HepG2 (cell line): ENCODE measurements around the gene ABCC3. TPM values are rescaled to one million over a fixed set of nuclear protein-coding genes. Genes with fewer than 3 reads are reported as not detected.

Source experiments
- EEA1 ChIP-seq: sonication (generic); formaldehyde crosslinking; IDR thresholded peaks from 2 replicates; pipeline ENCODE4 v1.5.1; 2020; ENCODE audit warnings: mild to moderate bottlenecking, missing genetic modification reagents, borderline replicate concordance
- FOXC1 ChIP-seq: sonication (generic); formaldehyde crosslinking; IDR thresholded peaks from 2 replicates; pipeline ENCODE4 v1.8.0; 2022; ENCODE audit warnings: mild to moderate bottlenecking, missing genetic modification reagents, borderline replicate concordance
- FOXP1 ChIP-seq, 2 experiments: fragments of 450-650 bp in 1 of 2; IDR thresholded peaks; 2 replicates each; pipeline ENCODE4 v1.6.1; 2017 to 2018; ENCODE audit warnings: antibody characterized with exemption in 1 of 2
- NCOA5 ChIP-seq: sonication (generic); formaldehyde crosslinking; IDR thresholded peaks from 2 replicates; pipeline ENCODE4 v1.4.0; 2020; ENCODE audit warnings: missing genetic modification reagents
- SYNCRIP ChIP-seq: fragments of 200-400 bp; formaldehyde crosslinking; IDR thresholded peaks from 2 replicates; pipeline ENCODE4 v1.6.1; 2018; ENCODE audit warnings: mild to moderate bottlenecking, low read depth, low read length; ENCODE audit not compliant: insufficient read depth
- TBX3 ChIP-seq: fragments of 450-650 bp; IDR thresholded peaks from 2 replicates; pipeline ENCODE4 v1.6.1; 2017; ENCODE audit warnings: antibody characterized with exemption, mild to moderate bottlenecking, inconsistent platforms, borderline replicate concordance
- ZBTB44 ChIP-seq: sonication (generic); formaldehyde crosslinking; IDR thresholded peaks from 2 replicates; pipeline ENCODE4 v1.4.0; 2020; ENCODE audit warnings: missing genetic modification reagents
- ZNF251 ChIP-seq: sonication (generic); formaldehyde crosslinking; IDR thresholded peaks from 2 replicates; pipeline ENCODE4 v1.9.0; 2021; ENCODE audit warnings: mild to moderate bottlenecking, missing genetic modification reagents
- ZNF274 ChIP-seq: sonication (generic); formaldehyde crosslinking; IDR thresholded peaks from 2 replicates; pipeline ENCODE4 v1.5.1; 2020; ENCODE audit warnings: mild to moderate bottlenecking, missing genetic modification reagents
- ZNF597 ChIP-seq: sonication (generic); formaldehyde crosslinking; IDR thresholded peaks from 2 replicates; pipeline ENCODE4 v1.5.0; 2020; ENCODE audit warnings: missing genetic modification reagents
- ZNF691 ChIP-seq: sonication (generic); formaldehyde crosslinking; IDR thresholded peaks from 2 replicates; pipeline ENCODE4 v1.4.0; 2020; ENCODE audit warnings: missing genetic modification reagents, low read depth, mild to moderate bottlenecking, borderline replicate concordance
- polyA plus RNA-seq, 8 experiments: library from polyadenylated mRNA; depleted of rRNA in 3 of 8; stranded (reverse) in 7 of 8; unstranded in 1 of 8; fragments of >200 nt; fragmentation: Illumina TruSeq in 4 of 8; extraction: Trizol in 4 of 8; gene quantifications; 2 replicates each; pipeline versions ENCODE4 v1.2.1 to v1.2.3, GENCODE V29; 2011 to 2016; ENCODE audit warnings: low read depth in 4 of 8, missing spikeins in 1 of 8, mixed read lengths in 1 of 8; ENCODE audit not compliant: insufficient read depth in 1 of 8
- total RNA-seq, 5 experiments: library from RNA; depleted of rRNA; stranded (reverse); fragments of >200 nt; fragmentation: Illumina TruSeq; extraction: Trizol; gene quantifications; 2 replicates each; pipeline ENCODE4 v1.2.3, GENCODE V29; 2016; ENCODE audit warnings: low read depth in 1 of 5
- TF ChIP-seq, protein P1 (sequence below): sonication (generic); formaldehyde crosslinking; IDR thresholded peaks from 2 replicates; pipeline ENCODE4 v1.4.0; 2020; ENCODE audit warnings: mild to moderate bottlenecking, missing genetic modification reagents
- TF ChIP-seq, protein P2 (sequence below): sonication (generic); formaldehyde crosslinking; IDR thresholded peaks from 2 replicates; pipeline ENCODE4 v1.4.0; 2020; ENCODE audit warnings: missing genetic modification reagents, borderline replicate concordance
- TF ChIP-seq, protein P3 (sequence below): sonication (generic); formaldehyde crosslinking; IDR thresholded peaks from 2 replicates; pipeline ENCODE4 v1.4.0; 2020; ENCODE audit warnings: missing genetic modification reagents

The ABCC3 gene
- total and polyA plus RNA-seq, 2 of the 13 experiments (the other 11 are each of a cell fraction or from before 2014, with no cell fraction given): 25.2 to 50.7 TPM

- TF ChIP-seq, protein P1, sequence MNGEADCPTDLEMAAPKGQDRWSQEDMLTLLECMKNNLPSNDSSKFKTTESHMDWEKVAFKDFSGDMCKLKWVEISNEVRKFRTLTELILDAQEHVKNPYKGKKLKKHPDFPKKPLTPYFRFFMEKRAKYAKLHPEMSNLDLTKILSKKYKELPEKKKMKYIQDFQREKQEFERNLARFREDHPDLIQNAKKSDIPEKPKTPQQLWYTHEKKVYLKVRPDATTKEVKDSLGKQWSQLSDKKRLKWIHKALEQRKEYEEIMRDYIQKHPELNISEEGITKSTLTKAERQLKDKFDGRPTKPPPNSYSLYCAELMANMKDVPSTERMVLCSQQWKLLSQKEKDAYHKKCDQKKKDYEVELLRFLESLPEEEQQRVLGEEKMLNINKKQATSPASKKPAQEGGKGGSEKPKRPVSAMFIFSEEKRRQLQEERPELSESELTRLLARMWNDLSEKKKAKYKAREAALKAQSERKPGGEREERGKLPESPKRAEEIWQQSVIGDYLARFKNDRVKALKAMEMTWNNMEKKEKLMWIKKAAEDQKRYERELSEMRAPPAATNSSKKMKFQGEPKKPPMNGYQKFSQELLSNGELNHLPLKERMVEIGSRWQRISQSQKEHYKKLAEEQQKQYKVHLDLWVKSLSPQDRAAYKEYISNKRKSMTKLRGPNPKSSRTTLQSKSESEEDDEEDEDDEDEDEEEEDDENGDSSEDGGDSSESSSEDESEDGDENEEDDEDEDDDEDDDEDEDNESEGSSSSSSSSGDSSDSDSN (CRISPR knock-in tag): no peak
- TF ChIP-seq ZNF251 (0 out of 2 replicates have a peak, but pooled peaks have one; percentile 30), FOXP1 (IDR thresholded peaks at IDR 0.05) (no peak), FOXP1 (CRISPR knock-in tag; IDR thresholded peaks at IDR 0.05) (peak; percentile 64), EEA1 (no peak), SYNCRIP (no peak), NCOA5 (CRISPR knock-in tag) (no peak), ZBTB44 (CRISPR knock-in tag) (no peak), ZNF691 (CRISPR knock-in tag) (no peak), TBX3 (peak; percentile 83), FOXC1 (CRISPR knock-in tag) (no peak), ZNF597 (CRISPR knock-in tag) (no peak), ZNF274 (CRISPR knock-in tag) (no peak)
- TF ChIP-seq, protein P2, sequence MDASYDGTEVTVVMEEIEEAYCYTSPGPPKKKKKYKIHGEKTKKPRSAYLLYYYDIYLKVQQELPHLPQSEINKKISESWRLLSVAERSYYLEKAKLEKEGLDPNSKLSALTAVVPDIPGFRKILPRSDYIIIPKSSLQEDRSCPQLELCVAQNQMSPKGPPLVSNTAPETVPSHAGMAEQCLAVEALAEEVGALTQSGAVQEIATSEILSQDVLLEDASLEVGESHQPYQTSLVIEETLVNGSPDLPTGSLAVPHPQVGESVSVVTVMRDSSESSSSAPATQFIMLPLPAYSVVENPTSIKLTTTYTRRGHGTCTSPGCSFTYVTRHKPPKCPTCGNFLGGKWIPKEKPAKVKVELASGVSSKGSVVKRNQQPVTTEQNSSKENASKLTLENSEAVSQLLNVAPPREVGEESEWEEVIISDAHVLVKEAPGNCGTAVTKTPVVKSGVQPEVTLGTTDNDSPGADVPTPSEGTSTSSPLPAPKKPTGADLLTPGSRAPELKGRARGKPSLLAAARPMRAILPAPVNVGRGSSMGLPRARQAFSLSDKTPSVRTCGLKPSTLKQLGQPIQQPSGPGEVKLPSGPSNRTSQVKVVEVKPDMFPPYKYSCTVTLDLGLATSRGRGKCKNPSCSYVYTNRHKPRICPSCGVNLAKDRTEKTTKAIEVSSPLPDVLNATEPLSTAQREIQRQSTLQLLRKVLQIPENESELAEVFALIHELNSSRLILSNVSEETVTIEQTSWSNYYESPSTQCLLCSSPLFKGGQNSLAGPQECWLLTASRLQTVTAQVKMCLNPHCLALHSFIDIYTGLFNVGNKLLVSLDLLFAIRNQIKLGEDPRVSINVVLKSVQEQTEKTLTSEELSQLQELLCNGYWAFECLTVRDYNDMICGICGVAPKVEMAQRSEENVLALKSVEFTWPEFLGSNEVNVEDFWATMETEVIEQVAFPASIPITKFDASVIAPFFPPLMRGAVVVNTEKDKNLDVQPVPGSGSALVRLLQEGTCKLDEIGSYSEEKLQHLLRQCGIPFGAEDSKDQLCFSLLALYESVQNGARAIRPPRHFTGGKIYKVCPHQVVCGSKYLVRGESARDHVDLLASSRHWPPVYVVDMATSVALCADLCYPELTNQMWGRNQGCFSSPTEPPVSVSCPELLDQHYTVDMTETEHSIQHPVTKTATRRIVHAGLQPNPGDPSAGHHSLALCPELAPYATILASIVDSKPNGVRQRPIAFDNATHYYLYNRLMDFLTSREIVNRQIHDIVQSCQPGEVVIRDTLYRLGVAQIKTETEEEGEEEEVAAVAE (CRISPR knock-in tag): no peak
- TF ChIP-seq, protein P3, sequence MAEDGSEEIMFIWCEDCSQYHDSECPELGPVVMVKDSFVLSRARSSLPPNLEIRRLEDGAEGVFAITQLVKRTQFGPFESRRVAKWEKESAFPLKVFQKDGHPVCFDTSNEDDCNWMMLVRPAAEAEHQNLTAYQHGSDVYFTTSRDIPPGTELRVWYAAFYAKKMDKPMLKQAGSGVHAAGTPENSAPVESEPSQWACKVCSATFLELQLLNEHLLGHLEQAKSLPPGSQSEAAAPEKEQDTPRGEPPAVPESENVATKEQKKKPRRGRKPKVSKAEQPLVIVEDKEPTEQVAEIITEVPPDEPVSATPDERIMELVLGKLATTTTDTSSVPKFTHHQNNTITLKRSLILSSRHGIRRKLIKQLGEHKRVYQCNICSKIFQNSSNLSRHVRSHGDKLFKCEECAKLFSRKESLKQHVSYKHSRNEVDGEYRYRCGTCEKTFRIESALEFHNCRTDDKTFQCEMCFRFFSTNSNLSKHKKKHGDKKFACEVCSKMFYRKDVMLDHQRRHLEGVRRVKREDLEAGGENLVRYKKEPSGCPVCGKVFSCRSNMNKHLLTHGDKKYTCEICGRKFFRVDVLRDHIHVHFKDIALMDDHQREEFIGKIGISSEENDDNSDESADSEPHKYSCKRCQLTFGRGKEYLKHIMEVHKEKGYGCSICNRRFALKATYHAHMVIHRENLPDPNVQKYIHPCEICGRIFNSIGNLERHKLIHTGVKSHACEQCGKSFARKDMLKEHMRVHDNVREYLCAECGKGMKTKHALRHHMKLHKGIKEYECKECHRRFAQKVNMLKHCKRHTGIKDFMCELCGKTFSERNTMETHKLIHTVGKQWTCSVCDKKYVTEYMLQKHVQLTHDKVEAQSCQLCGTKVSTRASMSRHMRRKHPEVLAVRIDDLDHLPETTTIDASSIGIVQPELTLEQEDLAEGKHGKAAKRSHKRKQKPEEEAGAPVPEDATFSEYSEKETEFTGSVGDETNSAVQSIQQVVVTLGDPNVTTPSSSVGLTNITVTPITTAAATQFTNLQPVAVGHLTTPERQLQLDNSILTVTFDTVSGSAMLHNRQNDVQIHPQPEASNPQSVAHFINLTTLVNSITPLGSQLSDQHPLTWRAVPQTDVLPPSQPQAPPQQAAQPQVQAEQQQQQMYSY: peak; percentile 16; the same call in 1 of the 2 replicates
Observed at GRCh38 chr17:50693036-50693682, 58.5 kb downstream of the ABCC3 start (continued).
